Liver (tissue), 9 donors: ENCODE data around the gene UBE2R2. TPM values are rescaled to one million over a fixed set of nuclear protein-coding genes. Genes with fewer than 3 reads are reported as not detected.

Source experiments
- DNase-seq: peaks from one replicate; pipeline ENCODE4 v3.0.0-alpha.2; 2017; ENCODE audit warnings: low spot score
- H3K27ac ChIP-seq, 2 donors: one replicate each; pipeline ENCODE4 v1.7.0; 2013; ENCODE audit warnings: inconsistent platforms in 2 of 2, low read length in 2 of 2, control low read depth in 1 of 2, low read depth in 1 of 2, mild to moderate bottlenecking in 1 of 2
- H3K27me3 ChIP-seq, 4 donors: one replicate each; pipeline versions ENCODE4 v1.6.1 to v1.7.0; 2013; ENCODE audit warnings: low read length in 3 of 4, inconsistent platforms in 1 of 4, mild to moderate bottlenecking in 1 of 4, moderate library complexity in 1 of 4; ENCODE audit not compliant: control insufficient read depth in 4 of 4, insufficient read depth in 4 of 4
- H3K36me3 ChIP-seq, 4 donors: one replicate each; pipeline versions ENCODE4 v1.6.1 to v1.7.0; 2013; ENCODE audit warnings: low read length in 3 of 4, mild to moderate bottlenecking in 3 of 4, low read depth in 1 of 4, moderate library complexity in 1 of 4; ENCODE audit not compliant: control insufficient read depth in 4 of 4, insufficient read depth in 3 of 4
- H3K4me1 ChIP-seq, 4 donors: one replicate each; pipeline versions ENCODE4 v1.6.1 to v1.7.0; 2013; ENCODE audit warnings: low read length in 3 of 4, mild to moderate bottlenecking in 3 of 4, moderate library complexity in 1 of 4; ENCODE audit not compliant: control insufficient read depth in 4 of 4, insufficient read depth in 4 of 4
- H3K4me3 ChIP-seq, 3 donors: one replicate each; pipeline versions ENCODE4 v1.6.1 to v1.7.0; 2013; ENCODE audit warnings: low read length in 3 of 3, control low read depth in 1 of 3, low read depth in 1 of 3, mild to moderate bottlenecking in 1 of 3
- H3K9ac ChIP-seq, 2 donors: one replicate each; pipeline ENCODE4 v1.7.0; 2013; ENCODE audit warnings: low read length in 2 of 2, mild to moderate bottlenecking in 2 of 2, moderate library complexity in 2 of 2, control low read depth in 1 of 2, low read depth in 1 of 2
- H3K9me3 ChIP-seq, 4 donors: one replicate each; pipeline versions ENCODE4 v1.6.1 to v1.7.0; 2013; ENCODE audit warnings: low read length in 3 of 4; ENCODE audit not compliant: control insufficient read depth in 4 of 4
- EGR1 ChIP-seq, 2 donors: IDR thresholded peaks; 2 replicates each; pipeline ENCODE4 v1.6.1; 2016 to 2018; ENCODE audit warnings: antibody characterized with exemption in 2 of 2, low read depth in 2 of 2
- FOXA1 ChIP-seq: IDR thresholded peaks from 2 replicates; pipeline ENCODE4 v1.6.1; 2016; ENCODE audit warnings: antibody characterized with exemption
- FOXA2 ChIP-seq: IDR thresholded peaks from 2 replicates; pipeline ENCODE4 v1.6.1; 2016; ENCODE audit warnings: antibody characterized with exemption
- GABPA ChIP-seq, 2 donors: IDR thresholded peaks in 1 of 2; conservative IDR thresholded peaks in 1 of 2; 2 replicates each; pipeline ENCODE4 v1.6.1; 2016; ENCODE audit warnings: antibody characterized with exemption in 2 of 2, mild to moderate bottlenecking in 1 of 2, moderate library complexity in 1 of 2
- HNF4A ChIP-seq, 2 donors: conservative IDR thresholded peaks; 2 replicates each; pipeline ENCODE4 v1.6.1; 2016; ENCODE audit warnings: antibody characterized with exemption in 2 of 2, mild to moderate bottlenecking in 2 of 2
- HNF4G ChIP-seq: IDR thresholded peaks from 2 replicates; pipeline ENCODE4 v1.6.1; 2016; ENCODE audit warnings: antibody characterized with exemption
- JUND ChIP-seq, 2 donors: IDR thresholded peaks; 2 replicates each; pipeline ENCODE4 v1.6.1; 2016; ENCODE audit warnings: antibody characterized with exemption in 2 of 2
- MAX ChIP-seq: IDR thresholded peaks from 2 replicates; pipeline ENCODE4 v1.6.1; 2016; ENCODE audit warnings: antibody characterized with exemption
- NR2F2 ChIP-seq: IDR thresholded peaks from 2 replicates; pipeline ENCODE4 v1.6.1; 2016; ENCODE audit warnings: antibody characterized with exemption
- RAD21 ChIP-seq, 2 donors: IDR thresholded peaks; 2 replicates each; pipeline ENCODE4 v1.6.1; 2016; ENCODE audit warnings: antibody characterized with exemption in 2 of 2, mild to moderate bottlenecking in 2 of 2
- REST ChIP-seq: IDR thresholded peaks from 2 replicates; pipeline ENCODE4 v1.6.1; 2016; ENCODE audit warnings: antibody characterized with exemption, mild to moderate bottlenecking
- RXRA ChIP-seq, 2 donors: IDR thresholded peaks; 2 replicates each; pipeline ENCODE4 v1.6.1; 2017 to 2018; ENCODE audit warnings: antibody characterized with exemption in 2 of 2, mild to moderate bottlenecking in 1 of 2
- SP1 ChIP-seq: IDR thresholded peaks from 2 replicates; pipeline ENCODE4 v1.6.1; 2018; ENCODE audit warnings: antibody characterized with exemption, mild to moderate bottlenecking
- TAF1 ChIP-seq: conservative IDR thresholded peaks from 2 replicates; pipeline ENCODE4 v1.6.1; 2016; ENCODE audit warnings: antibody characterized with exemption, mild to moderate bottlenecking
- YY1 ChIP-seq: IDR thresholded peaks from 2 replicates; pipeline ENCODE4 v1.6.1; 2016; ENCODE audit warnings: antibody characterized with exemption, mild to moderate bottlenecking
- ZBTB33 ChIP-seq: IDR thresholded peaks from 2 replicates; pipeline ENCODE4 v1.6.1; 2016; ENCODE audit warnings: antibody characterized with exemption
- WGBS: extraction: QIAGEN DNeasy Blood & Tissue Kit; methylation state at CpG from one replicate; pipeline ENCODE4 v1.1.7; 2013; 5-methylcytosine and 5-hydroxymethylcytosine counted together
- polyA plus RNA-seq, 2 donors: library from polyadenylated mRNA; stranded (reverse) in 1 of 2; unstranded in 1 of 2; fragments of 200-250 nt in 1 of 2; fragments of >200 nt in 1 of 2; fragmentation: Nextera tagmentation in 1 of 2; extraction: Ambion mirVana in 1 of 2; gene quantifications; one replicate each; pipeline versions ENCODE4 v1.2.1 to v1.2.3, GENCODE V29; 2013 to 2015
- total RNA-seq, 2 donors: library from RNA; depleted of rRNA; stranded (reverse); fragments of >200 nt; gene quantifications; one replicate each; pipeline ENCODE4 v1.2.3, GENCODE V29; 2014
- TF ChIP-seq, protein P1 (sequence below): fragments of 150-350 bp; IDR thresholded peaks from 2 replicates; pipeline ENCODE4 v1.5.1; 2017; ENCODE audit warnings: improper control_type of control experiment, low read depth, low read length; ENCODE audit not compliant: missing input control
- TF ChIP-seq, protein P2 (sequence below): IDR thresholded peaks from 2 replicates; pipeline ENCODE4 v1.6.1; 2016; ENCODE audit warnings: antibody characterized with exemption
- donor health status: healthy.
- donor health status: healthy.
- donor health status: healthy.
- donor health status: healthy.
- donor health status: healthy.

The UBE2R2 gene
- total and polyA plus RNA-seq, 4 donors, result 10.8 to 15.0 (median 14.2) TPM

DNA sequence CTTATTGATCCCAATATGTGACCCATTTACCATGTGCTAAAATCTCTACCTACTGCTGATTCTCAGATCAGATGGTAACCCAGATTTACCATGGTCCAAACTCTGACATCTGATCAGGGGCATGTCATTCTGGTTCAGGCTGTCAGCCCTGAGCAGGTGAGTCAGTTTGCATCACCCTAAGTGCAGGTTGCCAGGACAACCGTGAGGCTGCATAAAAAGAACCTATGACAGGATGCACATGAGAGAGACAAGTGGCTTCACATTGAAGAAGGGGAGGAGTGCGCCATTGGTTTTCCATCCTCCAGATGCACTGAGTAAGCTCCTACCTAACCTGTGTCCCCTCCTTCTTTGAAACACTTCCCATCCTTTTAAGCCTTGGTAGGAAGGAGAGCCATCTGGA, 22.4 kb upstream of the UBE2R2 start (continued):
- TF ChIP-seq, protein P1, sequence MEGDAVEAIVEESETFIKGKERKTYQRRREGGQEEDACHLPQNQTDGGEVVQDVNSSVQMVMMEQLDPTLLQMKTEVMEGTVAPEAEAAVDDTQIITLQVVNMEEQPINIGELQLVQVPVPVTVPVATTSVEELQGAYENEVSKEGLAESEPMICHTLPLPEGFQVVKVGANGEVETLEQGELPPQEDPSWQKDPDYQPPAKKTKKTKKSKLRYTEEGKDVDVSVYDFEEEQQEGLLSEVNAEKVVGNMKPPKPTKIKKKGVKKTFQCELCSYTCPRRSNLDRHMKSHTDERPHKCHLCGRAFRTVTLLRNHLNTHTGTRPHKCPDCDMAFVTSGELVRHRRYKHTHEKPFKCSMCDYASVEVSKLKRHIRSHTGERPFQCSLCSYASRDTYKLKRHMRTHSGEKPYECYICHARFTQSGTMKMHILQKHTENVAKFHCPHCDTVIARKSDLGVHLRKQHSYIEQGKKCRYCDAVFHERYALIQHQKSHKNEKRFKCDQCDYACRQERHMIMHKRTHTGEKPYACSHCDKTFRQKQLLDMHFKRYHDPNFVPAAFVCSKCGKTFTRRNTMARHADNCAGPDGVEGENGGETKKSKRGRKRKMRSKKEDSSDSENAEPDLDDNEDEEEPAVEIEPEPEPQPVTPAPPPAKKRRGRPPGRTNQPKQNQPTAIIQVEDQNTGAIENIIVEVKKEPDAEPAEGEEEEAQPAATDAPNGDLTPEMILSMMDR, result no peak
- TF ChIP-seq FOXA2, result no peak

GRCh38 chr9:33795281-33795680, 21.7 kb upstream of the UBE2R2 start, which contains the start of gene PRSS3:
TSS of gene PRSS3 (plus strand) at chr9:33795561. CDS start at chr9:33795574, 13 bp downstream.
- DNase-seq, result no peak
- no peaks in the 10 kb centered on the region for H3K36me3 ChIP-seq
- WGBS, result 68% methylated on average over 4 of the region's 4 CpGs
- no peaks in the 10 kb centered on the region for H3K9me3 ChIP-seq
- no peak within 1 kb of the TSS for H3K27ac ChIP-seq
- H3K4me1 ChIP-seq, result no peaks in the 10 kb centered on the region
- no peak within 1 kb of the TSS for H3K4me3 ChIP-seq
- no peaks in the 10 kb centered on the region for H3K27me3 ChIP-seq
- no peak within 1 kb of the TSS for H3K9ac ChIP-seq
- TF ChIP-seq TAF1 (no peak), HNF4G (no peak), EGR1 (IDR thresholded peaks at IDR 0.05; ENCODE audit: low read depth in 2 of 2) (no peak), RAD21 (IDR thresholded peaks at IDR 0.05) (no peak), MAX (no peak), GABPA (IDR thresholded peaks at IDR 0.05 in 1 of 2, conservative IDR thresholded peaks at IDR 0.05 in 1 of 2) (no peak), RXRA (IDR thresholded peaks at IDR 0.05) (no peak), JUND (IDR thresholded peaks at IDR 0.05) (no peak), YY1 (no peak), FOXA1 (no peak), REST (no peak), ZBTB33 (no peak), HNF4A (conservative IDR thresholded peaks at IDR 0.05) (no peak), NR2F2 (no peak), SP1 (no peak)
- TF ChIP-seq, protein P2, sequence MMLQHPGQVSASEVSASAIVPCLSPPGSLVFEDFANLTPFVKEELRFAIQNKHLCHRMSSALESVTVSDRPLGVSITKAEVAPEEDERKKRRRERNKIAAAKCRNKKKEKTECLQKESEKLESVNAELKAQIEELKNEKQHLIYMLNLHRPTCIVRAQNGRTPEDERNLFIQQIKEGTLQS, result no peak
- TF ChIP-seq, protein P1, result no peak
